ENCODE measurements around the gene TEX35.
"Not testable (repeated sequence)": the region's sequence is repeated elsewhere in the genome, so short reads cannot be mapped to it uniquely, and the experiment has no call there.

- TF ChIP-seq POLR2AphosphoS5 (IDR thresholded peaks at IDR 0.05; ENCODE audit: borderline replicate concordance, low read depth, low read length); EZH2 (IDR thresholded peaks at IDR 0.05); FOXP2 (optimal IDR thresholded peaks at IDR 0.05; ENCODE audit: control extremely low read depth, extremely low read length, insufficient read depth): not testable (repeated sequence)
Measured at GRCh38 chr1:178555613-178556012, 42.7 kb downstream of the TEX35 start.
